ENCODE measurements around the gene CCRL2.
A peak's percentile ranks its signal among the peaks of the same experiment; 100 is the strongest.

Gene CCRL2

GRCh38 chr3:46406443-46406787 is 644 bp upstream of the CCRL2 start:
- Histone ChIP-seq H3F3A (ENCODE audit: insufficient read depth, low read length) (no peaks in the 10 kb centered on the region), H3K4me2 (ENCODE audit: low read depth, low read length) (no peak overlapping the region), H3K9me3 (replicated peaks; ENCODE audit: insufficient read depth, low read length) (no peaks in the 10 kb centered on the region), H2AFZ (ENCODE audit: low read length) (no peak overlapping the region), H3K27me3 (replicated peaks; ENCODE audit: insufficient read depth, low read length) (no peaks in the 10 kb centered on the region), H3K36me3 (replicated peaks; ENCODE audit: insufficient read depth, low read length) (no peaks in the 10 kb centered on the region), H4K20me1 (ENCODE audit: insufficient read depth, low read length) (no peaks in the 10 kb centered on the region), H3K79me2 (ENCODE audit: low read length) (no peaks in the 10 kb centered on the region), H3K9me2 (replicated peaks; ENCODE audit: insufficient read depth, low read length) (no peaks in the 10 kb centered on the region), H3K9ac (ENCODE audit: low read length) (no peak overlapping the region), H3K4me1 (ENCODE audit: low read length) (peaks cover 22% of the 10 kb centered on the region), H3K27ac (ENCODE audit: low read length) (no peak overlapping the region), H3K4me3 (ENCODE audit: low read length) (no peak overlapping the region)
- no peak for DNase-seq
- TF ChIP-seq EZH2 (optimal IDR thresholded peaks at IDR 0.05; ENCODE audit: low read depth, low read length): no peak
- TF ChIP-seq EZH2phosphoT487 (IDR thresholded peaks at IDR 0.05; ENCODE audit: low read length): no peak
- TF ChIP-seq CTCF (IDR thresholded peaks at IDR 0.05; ENCODE audit: low read length): no peak

GRCh38 chr3:46407970-46408369 is 911 bp downstream of the CCRL2 start:
- H3K9me2 ChIP-seq (replicated peaks; ENCODE audit: insufficient read depth, low read length): no peaks in the 10 kb centered on the region
- H2AFZ ChIP-seq (ENCODE audit: low read length): 0 out of 2 replicates have a peak overlapping the region, but pooled peaks have one; percentile 6
- no peak overlapping the region for H3K4me3 ChIP-seq (ENCODE audit: low read length)
- H3K4me1 ChIP-seq (ENCODE audit: low read length): peaks cover 29% of the 10 kb centered on the region
- H3F3A ChIP-seq (ENCODE audit: insufficient read depth, low read length): no peaks in the 10 kb centered on the region
- no peaks in the 10 kb centered on the region for H3K9me3 ChIP-seq (replicated peaks; ENCODE audit: insufficient read depth, low read length)
- no peaks in the 10 kb centered on the region for H4K20me1 ChIP-seq (ENCODE audit: insufficient read depth, low read length)
- TF ChIP-seq EZH2 (optimal IDR thresholded peaks at IDR 0.05; ENCODE audit: low read depth, low read length) (no peak), EZH2phosphoT487 (IDR thresholded peaks at IDR 0.05; ENCODE audit: low read length) (no peak), CTCF (IDR thresholded peaks at IDR 0.05; ENCODE audit: low read length) (no peak)
- H3K27me3 ChIP-seq (replicated peaks; ENCODE audit: insufficient read depth, low read length): no peaks in the 10 kb centered on the region
- no peaks in the 10 kb centered on the region for H3K79me2 ChIP-seq (ENCODE audit: low read length)
- DNase-seq: no peak
- no peaks in the 10 kb centered on the region for H3K36me3 ChIP-seq (replicated peaks; ENCODE audit: insufficient read depth, low read length)
- no peak overlapping the region for H3K27ac ChIP-seq (ENCODE audit: low read length)
- no peak overlapping the region for H3K9ac ChIP-seq (ENCODE audit: low read length)
- H3K4me2 ChIP-seq (ENCODE audit: low read depth, low read length): peak overlapping the region; percentile 20; the same call in 1 of the 2 replicates

GRCh38 chr3:46408853-46409252 is 1.8 kb downstream of the CCRL2 start:
- H3K27me3 ChIP-seq (replicated peaks; ENCODE audit: insufficient read depth, low read length): no peaks in the 10 kb centered on the region
- no peak for DNase-seq
- H3K4me3 ChIP-seq (ENCODE audit: low read length): no peak overlapping the region
- no peaks in the 10 kb centered on the region for H3F3A ChIP-seq (ENCODE audit: insufficient read depth, low read length)
- H3K9me3 ChIP-seq (replicated peaks; ENCODE audit: insufficient read depth, low read length): no peaks in the 10 kb centered on the region
- peaks cover 32% of the 10 kb centered on the region for H3K4me1 ChIP-seq (ENCODE audit: low read length)
- no peaks in the 10 kb centered on the region for H3K79me2 ChIP-seq (ENCODE audit: low read length)
- no peaks in the 10 kb centered on the region for H3K36me3 ChIP-seq (replicated peaks; ENCODE audit: insufficient read depth, low read length)
- H3K9me2 ChIP-seq (replicated peaks; ENCODE audit: insufficient read depth, low read length): no peaks in the 10 kb centered on the region
- H3K9ac ChIP-seq (ENCODE audit: low read length): no peak overlapping the region
- H2AFZ ChIP-seq (ENCODE audit: low read length): no peak overlapping the region
- no peaks in the 10 kb centered on the region for H4K20me1 ChIP-seq (ENCODE audit: insufficient read depth, low read length)
- TF ChIP-seq EZH2 (optimal IDR thresholded peaks at IDR 0.05; ENCODE audit: low read depth, low read length) (no peak), EZH2phosphoT487 (IDR thresholded peaks at IDR 0.05; ENCODE audit: low read length) (no peak), CTCF (IDR thresholded peaks at IDR 0.05; ENCODE audit: low read length) (no peak)
- H3K4me2 ChIP-seq (ENCODE audit: low read depth, low read length): no peak overlapping the region
- H3K27ac ChIP-seq (ENCODE audit: low read length): no peak overlapping the region
